Measurements from ENCODE around the gene KIF26B. TPM values are rescaled to one million over a fixed set of nuclear protein-coding genes. Genes with fewer than 3 reads are reported as not detected.

The KIF26B gene
- total and polyA plus RNA-seq, 2 of the 4 experiments (the other 2 are of a cell fraction), result 0.53 to 0.54 TPM

GRCh38 chr1:245656189-245656717 lies 501.5 kb downstream of the KIF26B start:
- no peaks in the 10 kb centered on the region for H4K20me1 ChIP-seq (ENCODE audit: insufficient read depth, low read length)
- BruUV-seq (replicated peaks), result no TSS peak
- no peaks in the 10 kb centered on the region for H3K4me1 ChIP-seq (ENCODE audit: control insufficient read depth, insufficient read depth, low read length)
- no peak overlapping the region for H2AK5ac ChIP-seq (ENCODE audit: low read depth, low read length)
- no peaks in the 10 kb centered on the region for H3K79me1 ChIP-seq (ENCODE audit: low read depth in 1 of 2, low read length in 2 of 2)
- H3K9me3 ChIP-seq (ENCODE audit: control insufficient read depth, insufficient read depth, low read length), result no peaks in the 10 kb centered on the region
- H3K9ac ChIP-seq (ENCODE audit: low read depth, low read length), result no peak overlapping the region
- no peak overlapping the region for H3K4me2 ChIP-seq (ENCODE audit: low read depth, low read length)
- no peak for DNase-seq
- H4K5ac ChIP-seq (ENCODE audit: low read depth, low read length), result no peak overlapping the region
- ChIA-PET CTCF (interaction anchor here (0.6 kb wide), 3 partner anchors 127 to 181 kb away, joined by 3 to 4 read pairs (median 4); no protein-coding TSS in a partner anchor), POLR2A (ENCODE audit: unreplicated experiment) (no interaction called here)
- ATAC-seq (ENCODE audit: low read depth), result no peak
- TF ChIP-seq FOS (IDR thresholded peaks at IDR 0.05; ENCODE audit: low read depth, low read length), result no peak
- no peak for TF ChIP-seq MXI1 (IDR thresholded peaks at IDR 0.05; ENCODE audit: borderline replicate concordance, low read depth, low read length)
- no peak for TF ChIP-seq NFE2L2 (IDR thresholded peaks at IDR 0.05; ENCODE audit: low read depth, low read length)
- TF ChIP-seq SMC3 (IDR thresholded peaks at IDR 0.05; ENCODE audit: low read depth, low read length), result no peak
- TF ChIP-seq RAD21 (IDR thresholded peaks at IDR 0.05; ENCODE audit: low read length), result no peak
- no peak for TF ChIP-seq CEBPB (IDR thresholded peaks at IDR 0.05; ENCODE audit: low read depth, low read length)
- TF ChIP-seq, protein P1, sequence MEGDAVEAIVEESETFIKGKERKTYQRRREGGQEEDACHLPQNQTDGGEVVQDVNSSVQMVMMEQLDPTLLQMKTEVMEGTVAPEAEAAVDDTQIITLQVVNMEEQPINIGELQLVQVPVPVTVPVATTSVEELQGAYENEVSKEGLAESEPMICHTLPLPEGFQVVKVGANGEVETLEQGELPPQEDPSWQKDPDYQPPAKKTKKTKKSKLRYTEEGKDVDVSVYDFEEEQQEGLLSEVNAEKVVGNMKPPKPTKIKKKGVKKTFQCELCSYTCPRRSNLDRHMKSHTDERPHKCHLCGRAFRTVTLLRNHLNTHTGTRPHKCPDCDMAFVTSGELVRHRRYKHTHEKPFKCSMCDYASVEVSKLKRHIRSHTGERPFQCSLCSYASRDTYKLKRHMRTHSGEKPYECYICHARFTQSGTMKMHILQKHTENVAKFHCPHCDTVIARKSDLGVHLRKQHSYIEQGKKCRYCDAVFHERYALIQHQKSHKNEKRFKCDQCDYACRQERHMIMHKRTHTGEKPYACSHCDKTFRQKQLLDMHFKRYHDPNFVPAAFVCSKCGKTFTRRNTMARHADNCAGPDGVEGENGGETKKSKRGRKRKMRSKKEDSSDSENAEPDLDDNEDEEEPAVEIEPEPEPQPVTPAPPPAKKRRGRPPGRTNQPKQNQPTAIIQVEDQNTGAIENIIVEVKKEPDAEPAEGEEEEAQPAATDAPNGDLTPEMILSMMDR (conservative IDR thresholded peaks at IDR 0.05; ENCODE audit: low read depth, low read length), result no peak
- no peak for TF ChIP-seq RFX5 (IDR thresholded peaks at IDR 0.05; ENCODE audit: low read depth, low read length)
- no peak overlapping the region for H2AFZ ChIP-seq (replicated peaks; ENCODE audit: low read length, poor library complexity)
- no peak overlapping the region for H4K8ac ChIP-seq (ENCODE audit: low read depth in 2 of 2, low read length in 2 of 2)
- H3K14ac ChIP-seq (replicated peaks; ENCODE audit: low read depth, low read length), result no peak overlapping the region
- no CpG with 5 or more reads among the region's 11 CpGs for WGBS, 2 experiments (ENCODE audit: extremely low coverage in 2 of 2, insufficient read length in 1 of 2)
- no peak overlapping the region for H2BK5ac ChIP-seq (ENCODE audit: low read depth, low read length, poor library complexity, severe bottlenecking)
- in situ Hi-C loops (cut with MboI; ENCODE audit: low sequenced_read_pairs) (no loop called here), intact Hi-C loops (cut with micrococcal nuclease) (no loop called here), dilution Hi-C loops (cut with HindIII; ENCODE audit: low sequenced_read_pairs, unreplicated experiment) (no loop called here)
- no peak overlapping the region for H3K56ac ChIP-seq (ENCODE audit: extremely low read depth, insufficient read depth, low read length)
- H2BK15ac ChIP-seq (ENCODE audit: low read depth, low read length), result no peak overlapping the region
- H3K23ac ChIP-seq (ENCODE audit: low read depth, low read length), result no peak overlapping the region
- H3K4me3 ChIP-seq (ENCODE audit: insufficient read depth, low read depth, low read length), result no peak overlapping the region
- H2BK120ac ChIP-seq (ENCODE audit: low read depth, low read length), result no peak overlapping the region
- no peaks in the 10 kb centered on the region; the same call in 1 of the 2 replicates for H3K36me3 ChIP-seq (ENCODE audit: control insufficient read depth, insufficient read depth, low read length)
- H4K91ac ChIP-seq (ENCODE audit: insufficient read depth, low read depth, low read length), result no peak overlapping the region
- no peak overlapping the region for H3K4ac ChIP-seq (ENCODE audit: low read depth, low read length)
- no peak overlapping the region for H3K27ac ChIP-seq (ENCODE audit: insufficient read depth, low read length)
- no peaks in the 10 kb centered on the region for H3K9me1 ChIP-seq (ENCODE audit: insufficient read depth, low read length)
- no peak overlapping the region for H2BK20ac ChIP-seq (ENCODE audit: low read depth, low read length)
- no peak overlapping the region for H3K18ac ChIP-seq (ENCODE audit: low read depth, low read length)
- H2AK9ac ChIP-seq (replicated peaks; ENCODE audit: low read depth, low read length, poor library complexity), result no peak overlapping the region
- H3K27me3 ChIP-seq (ENCODE audit: control insufficient read depth, insufficient read depth, low read length), result no peaks in the 10 kb centered on the region

Data from IMR-90 (cell line).